Ascending aorta (tissue), 2 donors: ENCODE measurements around the gene LIPE. TPM values are rescaled to one million over a fixed set of nuclear protein-coding genes. Genes with fewer than 3 reads are reported as not detected.
A peak's percentile ranks its signal among the peaks of the same experiment; 100 is the strongest.

Source experiments
- DNase-seq, 2 donors: peaks; one replicate each; pipeline ENCODE4 v3.0.0-alpha.2; 2019; ENCODE audit warnings: low spot score in 2 of 2
- H3K27ac ChIP-seq, 2 donors: fragments of 200-600 bp; sonication (generic); one replicate each; pipeline ENCODE4 v1.5.1; 2016 to 2017; ENCODE audit warnings: mild to moderate bottlenecking in 1 of 2
- H3K27me3 ChIP-seq: fragments of 200-600 bp; sonication (generic); one replicate; pipeline ENCODE4 v1.5.1; 2017
- H3K36me3 ChIP-seq, 2 donors: fragments of 200-600 bp; sonication (generic); one replicate each; pipeline ENCODE4 v1.5.1; 2016
- H3K4me1 ChIP-seq, 2 donors: fragments of 200-600 bp; sonication (generic); one replicate each; pipeline ENCODE4 v1.5.1; 2016 to 2017; ENCODE audit warnings: mild to moderate bottlenecking in 1 of 2
- H3K4me3 ChIP-seq, 2 donors: fragments of 200-600 bp; sonication (generic); one replicate each; pipeline ENCODE4 v1.5.1; 2016 to 2017; ENCODE audit warnings: mild to moderate bottlenecking in 1 of 2
- H3K9me3 ChIP-seq, 2 donors: fragments of 200-600 bp; sonication (generic); one replicate each; pipeline ENCODE4 v1.5.1; 2016
- intact Hi-C: fragments of 100-400 bp; cut with DNase I; formaldehyde crosslinking; loops from one replicate; pipeline ENCODE4 v1.15.1; 2023
- total RNA-seq: library from RNA; depleted of rRNA; stranded (reverse); fragments of >200 nt; gene quantifications from one replicate; pipeline ENCODE4 v1.1.0, GENCODE V29; 2016
- TF ChIP-seq, protein P1 (sequence below), 3 experiments: fragments of 200-600 bp in 2 of 3; fragments of 450-650 bp in 1 of 3; sonication (generic) in 2 of 3; IDR thresholded peaks; one replicate each; pipeline ENCODE4 v1.5.1; 2016 to 2019; ENCODE audit warnings: antibody characterized with exemption in 3 of 3, mild to moderate bottlenecking in 1 of 3, moderate library complexity in 1 of 3

Gene LIPE
- total RNA-seq, 1 donor from 2014 or later = 102 TPM

DNA sequence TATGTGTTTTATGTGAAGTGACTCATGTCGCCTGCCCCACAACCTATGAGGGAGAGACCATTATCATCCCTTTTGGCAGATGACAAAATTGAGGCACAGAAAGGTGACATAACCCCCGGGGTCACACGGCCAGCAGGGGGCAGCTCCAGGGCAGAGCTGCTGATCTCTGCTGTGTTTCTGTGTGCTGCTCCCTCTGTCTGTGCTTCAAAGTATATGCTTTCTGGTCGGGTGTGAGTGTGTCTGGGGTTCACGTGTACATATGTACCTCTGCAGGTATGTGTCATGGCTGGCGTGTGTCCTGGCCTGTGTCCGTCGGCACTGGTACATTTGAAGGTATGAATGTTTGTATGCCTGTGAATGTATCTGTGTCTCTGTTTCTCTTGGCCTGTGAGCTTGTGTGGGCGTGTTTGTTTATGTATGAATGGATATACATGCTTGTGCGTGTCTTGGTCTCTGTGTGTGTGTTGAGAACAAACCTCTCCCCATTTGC is 7.1 kb downstream of the LIPE start:
- no peaks in the 10 kb centered on the region for H3K9me3 ChIP-seq
- no peak overlapping the region for H3K27ac ChIP-seq
- TF ChIP-seq, protein P1, sequence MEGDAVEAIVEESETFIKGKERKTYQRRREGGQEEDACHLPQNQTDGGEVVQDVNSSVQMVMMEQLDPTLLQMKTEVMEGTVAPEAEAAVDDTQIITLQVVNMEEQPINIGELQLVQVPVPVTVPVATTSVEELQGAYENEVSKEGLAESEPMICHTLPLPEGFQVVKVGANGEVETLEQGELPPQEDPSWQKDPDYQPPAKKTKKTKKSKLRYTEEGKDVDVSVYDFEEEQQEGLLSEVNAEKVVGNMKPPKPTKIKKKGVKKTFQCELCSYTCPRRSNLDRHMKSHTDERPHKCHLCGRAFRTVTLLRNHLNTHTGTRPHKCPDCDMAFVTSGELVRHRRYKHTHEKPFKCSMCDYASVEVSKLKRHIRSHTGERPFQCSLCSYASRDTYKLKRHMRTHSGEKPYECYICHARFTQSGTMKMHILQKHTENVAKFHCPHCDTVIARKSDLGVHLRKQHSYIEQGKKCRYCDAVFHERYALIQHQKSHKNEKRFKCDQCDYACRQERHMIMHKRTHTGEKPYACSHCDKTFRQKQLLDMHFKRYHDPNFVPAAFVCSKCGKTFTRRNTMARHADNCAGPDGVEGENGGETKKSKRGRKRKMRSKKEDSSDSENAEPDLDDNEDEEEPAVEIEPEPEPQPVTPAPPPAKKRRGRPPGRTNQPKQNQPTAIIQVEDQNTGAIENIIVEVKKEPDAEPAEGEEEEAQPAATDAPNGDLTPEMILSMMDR (IDR thresholded peaks at IDR 0.05) = peak; percentile 10 to 32 (median 26)
- no peak for DNase-seq
- H3K4me3 ChIP-seq = no peak overlapping the region
- H3K27me3 ChIP-seq = no peaks in the 10 kb centered on the region
- H3K36me3 ChIP-seq = no peaks in the 10 kb centered on the region
- peaks cover 0 to 14% of the 10 kb centered on the region in 2 donors for H3K4me1 ChIP-seq
- intact Hi-C loops = no loop called here

DNA sequence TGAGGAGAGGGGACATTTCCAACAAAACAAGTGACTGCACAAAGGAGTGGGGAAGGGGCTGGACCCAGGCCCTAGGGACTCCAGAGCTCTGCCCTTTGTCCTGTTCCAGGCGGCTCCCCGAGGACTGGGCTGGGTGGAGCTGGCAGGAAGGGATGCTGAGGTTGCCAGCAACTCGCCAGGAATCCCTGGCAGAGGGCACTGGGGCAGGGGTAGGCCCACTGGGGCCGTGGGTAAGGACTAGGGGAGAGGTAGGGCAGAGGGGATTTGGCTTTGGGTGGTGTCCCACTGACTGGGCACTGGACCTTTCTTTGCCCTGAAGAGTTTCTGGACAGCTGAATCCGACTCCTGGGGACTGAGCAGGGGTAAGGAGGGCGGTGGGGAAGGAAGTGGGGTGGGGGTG is 7.9 kb downstream of the LIPE start:
- no peaks in the 10 kb centered on the region for H3K9me3 ChIP-seq

DNA sequence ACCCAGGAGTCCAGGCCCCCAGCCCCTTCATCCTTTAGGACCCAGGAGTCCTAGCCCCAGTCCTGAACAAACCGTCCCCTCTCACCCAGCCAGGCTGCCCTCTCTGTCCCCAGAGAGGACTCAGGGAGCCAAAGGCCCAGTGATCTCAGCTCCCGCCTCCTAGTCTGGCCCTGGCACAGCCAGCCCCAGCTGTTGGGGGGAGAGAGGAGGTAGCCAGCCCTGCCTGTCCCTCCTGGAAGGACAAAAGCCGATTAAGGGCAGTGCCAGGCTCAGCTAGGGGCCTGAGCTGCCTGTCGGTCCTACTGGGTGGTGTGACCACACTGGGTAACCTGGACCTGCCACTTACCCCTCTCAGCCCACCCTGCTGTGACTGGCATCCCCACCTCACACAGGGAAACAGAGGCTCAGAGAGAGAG is 14.5 kb downstream of the LIPE start:
- Histone ChIP-seq H3K27ac (no peak overlapping the region), H3K4me3 (no peak overlapping the region), H3K4me1 (no peaks in the 10 kb centered on the region), H3K27me3 (no peaks in the 10 kb centered on the region), H3K36me3 (no peaks in the 10 kb centered on the region), H3K9me3 (no peaks in the 10 kb centered on the region)
- intact Hi-C loops = no loop called here
- DNase-seq = no peak
- TF ChIP-seq, protein P1 (IDR thresholded peaks at IDR 0.05) = no peak

More for the DNA sequence above, 7.9 kb downstream of the LIPE start:
- TF ChIP-seq, protein P1 (IDR thresholded peaks at IDR 0.05) = no peak
- Histone ChIP-seq H3K4me1 (peaks cover 0 to 13% of the 10 kb centered on the region in 2 donors), H3K4me3 (no peak overlapping the region), H3K36me3 (no peaks in the 10 kb centered on the region), H3K27me3 (no peaks in the 10 kb centered on the region), H3K27ac (no peak overlapping the region)
- intact Hi-C loops = no loop called here
- no peak for DNase-seq

DNA sequence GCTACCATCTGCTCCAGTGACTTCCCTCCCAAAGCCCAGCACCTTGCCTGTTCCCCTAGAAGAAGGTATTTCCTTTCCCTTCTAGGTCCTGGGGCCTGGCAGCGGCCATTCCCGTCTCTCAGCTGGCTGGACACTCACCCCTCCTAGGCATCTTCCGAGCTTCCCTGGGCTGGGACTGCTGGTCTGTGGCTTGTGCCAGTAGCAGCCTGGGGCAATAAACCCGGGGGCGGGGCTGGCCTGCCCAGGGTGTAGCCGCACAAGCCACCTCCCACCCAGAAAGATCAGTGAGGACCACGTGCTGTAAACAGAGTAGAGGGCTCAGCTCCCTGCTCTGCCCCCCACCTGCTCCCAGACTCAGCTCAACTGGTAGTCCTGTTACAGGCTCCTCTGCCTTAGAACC is 15.0 kb downstream of the LIPE start:
- Histone ChIP-seq H3K27me3 (no peaks in the 10 kb centered on the region), H3K4me3 (no peak overlapping the region), H3K36me3 (no peaks in the 10 kb centered on the region), H3K27ac (no peak overlapping the region), H3K4me1 (no peaks in the 10 kb centered on the region), H3K9me3 (no peaks in the 10 kb centered on the region)
- intact Hi-C loops = no loop called here
- DNase-seq = no peak
- TF ChIP-seq, protein P1 (IDR thresholded peaks at IDR 0.05) = no peak

DNA sequence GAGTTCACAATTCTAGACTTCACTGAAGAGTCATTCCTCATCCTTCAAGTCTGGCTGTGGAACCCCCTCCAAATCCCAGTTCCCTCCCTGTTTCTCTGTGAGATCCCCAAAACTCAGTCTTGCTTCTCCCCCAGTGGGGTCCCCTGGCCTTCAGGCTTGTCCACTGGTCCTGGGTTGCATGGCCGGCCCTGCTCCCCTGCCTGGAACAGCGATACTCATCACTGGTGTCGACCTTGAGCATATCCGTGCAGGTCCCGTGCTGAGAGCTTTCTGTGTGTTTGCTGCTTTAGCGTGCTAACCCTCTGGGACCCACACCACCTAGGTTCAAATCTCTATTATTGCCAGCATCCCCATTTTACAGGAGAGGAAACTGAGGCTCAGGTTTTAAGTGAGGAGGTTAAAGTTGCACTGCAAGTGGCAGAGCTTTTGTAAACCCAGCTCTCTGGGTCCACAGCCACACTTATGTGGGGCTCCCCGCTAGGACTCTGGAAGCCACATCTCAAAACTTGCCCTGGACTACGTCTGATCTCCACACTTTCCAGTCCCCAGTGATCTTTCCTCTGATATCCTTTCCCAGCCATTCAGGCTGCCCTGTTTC is 15.5 kb downstream of the LIPE start:
- H3K4me3 ChIP-seq = no peak overlapping the region
- intact Hi-C loops = no loop called here
- no peaks in the 10 kb centered on the region for H3K27me3 ChIP-seq
- no peaks in the 10 kb centered on the region for H3K9me3 ChIP-seq
- DNase-seq = no peak
- TF ChIP-seq, protein P1 (IDR thresholded peaks at IDR 0.05) = no peak
- no peaks in the 10 kb centered on the region for H3K36me3 ChIP-seq
- H3K4me1 ChIP-seq = no peaks in the 10 kb centered on the region
- no peak overlapping the region for H3K27ac ChIP-seq
